HEK293T (cell line): ENCODE data around the gene CLIC6.

Experiments used
- CTCF ChIA-PET: fragments of 350-600 bp; formaldehyde crosslinking; extraction: SDS; loops from one replicate; lab custom pipeline; 2021; ENCODE audit warnings: antibody characterized with exemption, inconsistent platforms; lab: Yijun Ruan, JAX
- POLR2A ChIA-PET: fragments of 350-600 bp; formaldehyde crosslinking; extraction: SDS; loops from one replicate; lab custom pipeline; 2020; ENCODE audit warnings: antibody characterized with exemption, inconsistent platforms; lab: Yijun Ruan, JAX
- DNase-seq: peaks from one replicate; pipeline ENCODE4 v3.0.0; 2012; ENCODE audit warnings: mixed read lengths; ENCODE audit errors: extremely low spot score
- ARNT ChIP-seq: fragments of 450-650 bp; IDR thresholded peaks from 2 replicates; pipeline ENCODE4 v1.6.1; 2017; ENCODE audit warnings: mild to moderate bottlenecking
- BHLHE40 ChIP-seq: fragments of 450-650 bp; IDR thresholded peaks from 2 replicates; pipeline ENCODE4 v1.6.1; 2016; ENCODE audit warnings: mild to moderate bottlenecking, moderate library complexity, borderline replicate concordance
- CTBP1 ChIP-seq: fragments of 450-650 bp; IDR thresholded peaks from 2 replicates; pipeline ENCODE4 v1.6.1; 2016; ENCODE audit warnings: borderline replicate concordance
- ELF4 ChIP-seq: fragments of 450-650 bp; IDR thresholded peaks from 2 replicates; pipeline ENCODE4 v1.6.1; 2017; ENCODE audit warnings: antibody characterized with exemption
- FOXA1 ChIP-seq: fragments of 450-650 bp; IDR thresholded peaks from 2 replicates; pipeline ENCODE4 v1.6.1; 2016; ENCODE audit warnings: mild to moderate bottlenecking
- FOXK2 ChIP-seq: fragments of 450-650 bp; IDR thresholded peaks from 2 replicates; pipeline ENCODE4 v1.6.1; 2016; ENCODE audit warnings: mild to moderate bottlenecking
- FOXM1 ChIP-seq: fragments of 450-650 bp; IDR thresholded peaks from 2 replicates; pipeline ENCODE4 v1.6.1; 2017; ENCODE audit warnings: mild to moderate bottlenecking, borderline replicate concordance
- HDGF ChIP-seq: fragments of 450-650 bp; IDR thresholded peaks from 2 replicates; pipeline ENCODE4 v1.6.1; 2017; ENCODE audit warnings: antibody characterized with exemption, borderline replicate concordance
- L3MBTL2 ChIP-seq: fragments of 450-650 bp; conservative IDR thresholded peaks from 2 replicates; pipeline ENCODE4 v1.6.1; 2016; ENCODE audit warnings: mild to moderate bottlenecking
- LEF1 ChIP-seq: fragments of 450-650 bp; IDR thresholded peaks from 2 replicates; pipeline ENCODE4 v1.6.1; 2017; ENCODE audit warnings: mild to moderate bottlenecking, borderline replicate concordance
- NFRKB ChIP-seq: fragments of 450-650 bp; IDR thresholded peaks from 2 replicates; pipeline ENCODE4 v1.6.1; 2016; ENCODE audit warnings: mild to moderate bottlenecking, moderate library complexity
- PKNOX1 ChIP-seq: fragments of 450-650 bp; IDR thresholded peaks from 2 replicates; pipeline ENCODE4 v1.6.1; 2016
- SP1 ChIP-seq: fragments of 450-650 bp; IDR thresholded peaks from 2 replicates; pipeline ENCODE4 v1.6.1; 2017
- SUZ12 ChIP-seq: fragments of 450-650 bp; IDR thresholded peaks from 2 replicates; pipeline ENCODE4 v1.6.1; 2016; ENCODE audit warnings: mild to moderate bottlenecking
- TARDBP ChIP-seq: fragments of 450-650 bp; IDR thresholded peaks from 2 replicates; pipeline ENCODE4 v1.6.1; 2016
- ZNF384 ChIP-seq: fragments of 450-650 bp; IDR thresholded peaks from 2 replicates; pipeline ENCODE4 v1.6.1; 2016

CLIC6 gene

DNA sequence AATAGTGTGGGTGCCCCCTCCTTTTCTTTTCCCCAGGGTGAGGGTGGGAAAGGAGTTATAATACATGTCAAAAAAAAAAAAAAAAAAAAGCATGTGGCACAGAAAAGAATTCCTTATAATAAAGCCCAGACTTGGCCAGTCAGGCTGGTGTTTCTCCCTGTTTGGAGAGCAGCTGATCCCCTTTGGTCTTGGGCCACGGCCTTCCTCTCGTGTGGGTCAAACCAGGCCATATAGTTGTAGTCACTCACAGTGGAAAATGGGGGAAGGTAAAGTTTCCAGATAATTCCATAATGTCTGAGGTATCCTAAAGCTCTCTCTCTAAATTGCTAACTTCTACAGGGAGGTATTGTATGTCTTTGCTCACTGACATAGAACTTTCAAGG lies 22.0 kb downstream of the CLIC6 start:
- TF ChIP-seq HDGF = no peak
- TF ChIP-seq TARDBP = no peak
- no peak for TF ChIP-seq FOXA1
- no peak for TF ChIP-seq FOXM1
- no peak for TF ChIP-seq PKNOX1
- TF ChIP-seq SUZ12 = no peak
- no peak for TF ChIP-seq CTBP1
- TF ChIP-seq ELF4 = no peak
- TF ChIP-seq NFRKB = no peak
- no peak for TF ChIP-seq LEF1
- no peak for TF ChIP-seq BHLHE40
- TF ChIP-seq FOXK2 = no peak
- TF ChIP-seq ZNF384 = no peak
- no peak for TF ChIP-seq L3MBTL2
- no peak for TF ChIP-seq SP1
- TF ChIP-seq ARNT = no peak
- POLR2A ChIA-PET = no interaction called here
- CTCF ChIA-PET = no interaction called here
- DNase-seq = no peak

- no peak for DNase-seq
- POLR2A ChIA-PET = no interaction called here
- CTCF ChIA-PET = no interaction called here
- TF ChIP-seq FOXA1 = no peak
- no peak for TF ChIP-seq PKNOX1
- no peak for TF ChIP-seq BHLHE40
- no peak for TF ChIP-seq LEF1
- TF ChIP-seq NFRKB = no peak
- no peak for TF ChIP-seq HDGF
- no peak for TF ChIP-seq ELF4
- TF ChIP-seq SUZ12 = no peak
- no peak for TF ChIP-seq FOXK2
- no peak for TF ChIP-seq FOXM1
- no peak for TF ChIP-seq ZNF384
- no peak for TF ChIP-seq ARNT
- no peak for TF ChIP-seq L3MBTL2
These were observed 22.7 kb downstream of the CLIC6 start for GRCh38 chr21:34691390-34692032.

- ChIA-PET CTCF (interaction anchor here (1.3 kb wide), 1 partner anchor 1147 kb away, joined by 3 read pairs; no protein-coding TSS in a partner anchor), POLR2A (no interaction called here)
- DNase-seq = no peak
- TF ChIP-seq PKNOX1 = no peak
- TF ChIP-seq ARNT = no peak
- TF ChIP-seq FOXM1 = no peak
- TF ChIP-seq FOXA1 = no peak
- no peak for TF ChIP-seq ELF4
These were observed 23.7 kb downstream of the CLIC6 start for GRCh38 chr21:34692458-34693020.

GRCh38 chr21:34693192-34693810 lies 24.5 kb downstream of the CLIC6 start:
- DNase-seq = peak; percentile 72
- ChIA-PET CTCF (interaction anchor here (0.7 to 1.3 kb wide), 4 partner anchors 11 to 1146 kb away, joined by 3 to 5 read pairs (median 3); no protein-coding TSS in a partner anchor), POLR2A (no interaction called here)
- TF ChIP-seq FOXM1 (no peak), PKNOX1 (no peak), FOXA1 (no peak), SP1 (no peak), ZNF384 (no peak), FOXK2 (no peak), LEF1 (no peak), CTBP1 (no peak), SUZ12 (no peak), ARNT (no peak), BHLHE40 (no peak), HDGF (no peak), NFRKB (no peak), L3MBTL2 (no peak), TARDBP (no peak), ELF4 (no peak)

- CTCF ChIA-PET = no interaction called here
- DNase-seq = no peak
- POLR2A ChIA-PET = no interaction called here
- TF ChIP-seq SP1 (no peak), TARDBP (no peak), PKNOX1 (no peak)
These were observed 26.6 kb downstream of the CLIC6 start for GRCh38 chr21:34695434-34695833.
